Pancreas (tissue), 10 donors: ENCODE data around the gene NBPF14. TPM values are rescaled to one million over a fixed set of nuclear protein-coding genes. Genes with fewer than 3 reads are reported as not detected.
A peak's percentile ranks its signal among the peaks of the same experiment; 100 is the strongest.
"Not testable (repeated sequence)": the region's sequence is repeated elsewhere in the genome, so short reads cannot be mapped to it uniquely, and the experiment has no call there.

Source experiments
- ATAC-seq, 4 donors: fragments of 200-7000 bp; cut with Tn5 transposase; one replicate each; pipeline versions ENCODE4 v1.8.0 to v1.9.1; 2020; ENCODE audit warnings: mild to moderate bottlenecking in 4 of 4, moderate library complexity in 4 of 4
- DNase-seq, 6 donors: peaks; one replicate each; pipeline ENCODE4 v3.0.0-alpha.2; 2020
- FAIRE-seq: peaks from 2 replicates; lab custom pipeline; 2012; peaks lifted over from hg19 to GRCh38; lab: Jason Lieb, UNC
- H3K27ac ChIP-seq, 4 donors: fragments of 200-600 bp; sonication (generic); 1 replicate in 3 of 4; 2 replicates in 1 of 4; pipeline versions ENCODE4 v1.5.0 to v1.8.0; 2020
- H3K27me3 ChIP-seq, 4 donors: fragments of 200-600 bp; one replicate each; pipeline ENCODE4 v1.8.0; 2021
- H3K36me3 ChIP-seq, 3 donors: fragments of 200-600 bp; sonication (generic) in 1 of 3; one replicate each; pipeline versions ENCODE4 v1.5.0 to v1.8.0; 2020 to 2021
- H3K4me1 ChIP-seq, 3 donors: fragments of 200-600 bp; one replicate each; pipeline ENCODE4 v1.8.0; 2021
- H3K4me3 ChIP-seq, 4 donors: fragments of 200-600 bp; sonication (generic) in 2 of 4; one replicate each; pipeline versions ENCODE4 v1.5.0 to v1.8.0; 2020 to 2021
- H3K9me3 ChIP-seq, 4 donors: fragments of 200-600 bp; one replicate each; pipeline ENCODE4 v1.8.0; 2021
- WGBS, 2 donors: extraction: QIAGEN DNeasy Blood & Tissue Kit; methylation state at CpG; one replicate each; pipeline ENCODE4 v1.1.7; 2013; 5-methylcytosine and 5-hydroxymethylcytosine counted together
- intact Hi-C, 3 donors: fragments of 100-400 bp; cut with DNase I; formaldehyde crosslinking; loops; one replicate each; pipeline versions ENCODE4 v1.11.1 to v1.14.2; 2022
- polyA plus RNA-seq, 2 donors: library from polyadenylated mRNA; stranded (reverse); fragments of 200-250 nt; gene quantifications; one replicate each; pipeline ENCODE4 v1.2.3, GENCODE V29; 2013
- total RNA-seq, 6 donors: library from RNA; stranded (reverse); fragmentation: NEBNext Ultra II Directional in 4 of 6; extraction: Animal tissue kit (Norgen Biotek cat#: 25700) in 4 of 6; gene quantifications; one replicate each; pipeline versions ENCODE4 v1.2.1 to v1.2.4, GENCODE V29; 2021 to 2023
- donor health status: healthy with polysubstance abuse.
- donor health status: DM: no; HTN: no; CAD: no; lungs with moderate emphysema.
- donor health status: DM: no; HTN: no; CAD: no.
- donor health status: control.
- donor health status: control.
- donor health status: Bipolar disorder and iron deficiency.
- donor health status: DM: yes; HTN: yes; CAD: no.
- donor health status: DM: no; HTN: no; CAD: no.
- donor health status: DM: no; HTN: no; CAD: no.
- donor health status: DM: yes; HTN: yes; CAD: no.

Gene NBPF14
- total and polyA plus RNA-seq, 8 donors, result 5.4 to 24.0 (median 13.8) TPM

DNA sequence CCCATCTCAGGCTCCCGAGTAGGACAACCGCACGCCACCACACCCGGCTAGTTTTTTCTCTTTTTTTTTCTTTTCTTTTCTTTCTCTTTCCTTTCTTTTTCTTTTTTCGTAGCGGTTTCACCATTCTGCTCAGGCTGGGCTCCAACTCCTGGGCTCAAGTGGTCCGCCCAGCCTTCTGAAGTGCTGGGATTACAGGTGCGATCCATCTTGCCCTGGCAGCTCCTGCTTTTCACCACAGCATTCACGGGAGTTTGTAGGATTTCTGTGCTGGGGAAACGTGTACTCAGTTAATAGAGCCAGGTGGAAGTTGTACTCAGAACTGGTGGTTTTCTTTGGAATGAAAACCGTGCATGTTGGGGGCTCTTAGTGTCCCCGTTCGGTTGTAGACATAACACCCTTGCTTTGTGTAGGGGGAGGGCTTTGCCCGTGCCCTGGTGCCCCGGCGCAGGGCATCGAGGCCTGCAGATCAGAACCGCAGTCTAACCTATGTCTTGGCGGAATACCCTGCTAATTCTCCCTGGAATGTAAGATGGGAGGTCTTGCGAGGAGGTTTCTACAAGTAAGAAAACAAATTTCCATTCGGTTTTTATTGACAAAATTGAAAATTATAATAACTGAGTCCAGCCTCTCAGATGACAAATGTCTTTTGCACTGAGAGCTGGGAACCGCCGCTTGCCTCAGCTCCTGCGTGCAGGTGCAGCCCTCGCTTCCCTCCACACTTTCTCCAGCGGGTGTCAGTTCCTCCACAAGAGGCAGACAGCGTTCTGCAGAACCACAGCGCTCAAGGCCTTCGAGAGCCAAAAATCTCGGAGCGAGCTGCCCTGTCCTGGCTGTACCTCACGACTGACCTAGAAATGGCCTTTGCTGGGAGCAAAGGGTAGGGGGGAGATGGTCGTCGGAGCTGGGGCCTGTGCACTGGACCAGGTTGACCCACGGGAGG, 72.3 kb downstream of the NBPF14 start:
- peak; percentile 25 to 44 (median 32) for ATAC-seq
- WGBS, 2 donors, result 10 to 32% methylated on average over 11 to 18 of the region's 35 CpGs
- H3K4me1 ChIP-seq, DNase-seq, FAIRE-seq, H3K27me3 ChIP-seq, H3K36me3 ChIP-seq, H3K4me3 ChIP-seq, H3K9me3 ChIP-seq: not testable (repeated sequence)
- intact Hi-C loops, result loop anchor here in 1 of 3 donors (10.0 kb wide), 1 partner anchor 139 kb away; no protein-coding TSS in a partner anchor
- H3K27ac ChIP-seq, result peak overlapping the region in 2 of 4 donors; percentile 79 to 84

DNA sequence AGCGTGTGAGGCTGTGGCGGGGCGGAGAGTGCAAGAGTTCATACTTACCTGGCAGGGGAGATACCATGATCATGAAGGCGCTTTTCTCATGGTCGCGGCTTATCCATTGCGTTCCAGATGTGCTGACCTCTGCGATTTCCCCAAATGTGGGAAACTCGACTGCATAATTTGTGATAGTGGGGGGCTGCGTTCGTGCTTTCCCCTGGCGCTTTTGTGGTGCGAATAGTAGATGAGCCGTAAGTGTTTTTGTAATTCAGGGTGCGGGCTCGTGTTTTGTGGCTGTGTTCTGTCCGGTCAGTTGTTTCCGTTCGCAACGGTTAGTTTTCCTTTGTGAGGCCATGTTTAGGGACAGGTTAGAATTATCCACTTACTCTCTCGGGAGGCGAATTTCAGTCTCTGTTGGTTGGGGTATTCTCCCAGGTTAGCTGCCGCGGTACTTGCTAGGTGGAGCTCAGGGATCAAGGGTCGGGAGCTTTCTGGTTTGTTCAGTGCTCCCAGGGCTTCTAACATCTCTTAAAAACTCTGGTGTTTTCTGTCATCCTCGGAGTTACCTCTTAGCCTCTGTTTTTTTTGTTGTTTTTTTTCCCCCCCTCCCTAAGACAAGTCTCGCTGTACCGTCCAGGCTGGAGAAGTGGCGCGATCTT, 73.1 kb downstream of the NBPF14 start:
- H3K9me3 ChIP-seq, H3K27me3 ChIP-seq, H3K36me3 ChIP-seq, H3K4me1 ChIP-seq, FAIRE-seq: not testable (repeated sequence)
- ATAC-seq, result peak; percentile 87 to 92 (median 88)
- Histone ChIP-seq H3K4me3 (peak overlapping the region in 2 of 4 donors; percentile 25 to 33), H3K27ac (peak overlapping the region; percentile 22 to 84 (median 66))
- intact Hi-C loops, result loop anchor here in 1 of 3 donors (10.0 kb wide), 1 partner anchor 138 kb away; no protein-coding TSS in a partner anchor
- DNase-seq, result peak; percentile 79 to 92 (median 84)
- 0 to 1% methylated on average over 24 to 30 of the region's 30 CpGs for WGBS, 2 donors

DNA sequence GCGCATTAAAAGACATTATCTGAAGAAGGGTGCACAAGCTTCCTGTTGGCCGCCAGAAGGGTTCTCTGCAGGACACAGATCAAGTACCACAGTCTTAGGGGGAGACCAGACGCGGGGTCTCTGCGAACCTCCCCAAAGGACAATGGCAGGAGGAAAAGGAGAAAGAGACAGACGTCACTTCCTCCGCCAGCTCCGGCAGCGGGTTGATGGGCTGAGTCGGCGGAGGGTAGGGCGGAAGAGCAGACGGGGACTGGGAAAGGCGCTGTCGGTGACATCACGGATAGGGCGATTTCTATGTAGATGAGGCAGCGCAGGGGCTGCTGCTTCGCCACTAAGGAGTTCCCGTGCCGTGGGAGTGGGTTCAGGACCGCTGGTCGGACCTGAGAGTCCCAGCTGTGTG, 73.7 kb downstream of the NBPF14 start:
- H3K27ac ChIP-seq, result peak overlapping the region in 3 of 4 donors; percentile 42 to 71 (median 58)
- WGBS, 2 donors, result 0 to 1% methylated on average over 11 to 17 of the region's 23 CpGs

DNA sequence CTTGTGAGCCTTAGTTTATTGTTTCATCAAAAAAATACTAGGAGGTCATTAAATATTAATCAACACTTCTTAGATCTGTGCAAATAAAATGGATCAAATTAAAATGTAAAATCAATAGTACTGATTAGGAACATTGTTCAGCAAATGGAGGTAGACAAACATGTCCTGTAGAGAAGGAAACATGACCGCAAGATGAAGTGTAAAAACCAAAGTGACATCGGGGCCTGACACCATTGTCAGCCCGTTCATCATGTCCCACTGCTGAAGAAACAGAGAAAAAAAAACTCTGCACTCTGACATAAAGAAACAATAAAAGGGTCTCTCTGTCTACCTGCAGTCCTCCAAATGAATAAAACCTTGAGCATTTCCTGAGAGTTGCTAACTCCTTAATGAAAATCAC, 81.5 kb downstream of the NBPF14 start:
- H3K27ac ChIP-seq, H3K4me1 ChIP-seq, DNase-seq, H3K4me3 ChIP-seq, FAIRE-seq, H3K9me3 ChIP-seq, H3K36me3 ChIP-seq, intact Hi-C loops, ATAC-seq, H3K27me3 ChIP-seq: not testable (repeated sequence)
- WGBS, 2 donors, result no CpG with 5 or more reads among the region's 3 CpGs

More for the DNA sequence above, 73.7 kb downstream of the NBPF14 start:
- FAIRE-seq, H3K27me3 ChIP-seq, H3K9me3 ChIP-seq, H3K4me1 ChIP-seq, H3K36me3 ChIP-seq: not testable (repeated sequence)
- ATAC-seq (peak; percentile 79 to 84 (median 82)), DNase-seq (peak; percentile 83 to 94 (median 88))
- H3K4me3 ChIP-seq, result peak overlapping the region in 2 of 4 donors; percentile 24 to 27
- intact Hi-C loops, result loop anchor here in 1 of 3 donors (10.0 kb wide), 1 partner anchor 137 kb away; no protein-coding TSS in a partner anchor

DNA sequence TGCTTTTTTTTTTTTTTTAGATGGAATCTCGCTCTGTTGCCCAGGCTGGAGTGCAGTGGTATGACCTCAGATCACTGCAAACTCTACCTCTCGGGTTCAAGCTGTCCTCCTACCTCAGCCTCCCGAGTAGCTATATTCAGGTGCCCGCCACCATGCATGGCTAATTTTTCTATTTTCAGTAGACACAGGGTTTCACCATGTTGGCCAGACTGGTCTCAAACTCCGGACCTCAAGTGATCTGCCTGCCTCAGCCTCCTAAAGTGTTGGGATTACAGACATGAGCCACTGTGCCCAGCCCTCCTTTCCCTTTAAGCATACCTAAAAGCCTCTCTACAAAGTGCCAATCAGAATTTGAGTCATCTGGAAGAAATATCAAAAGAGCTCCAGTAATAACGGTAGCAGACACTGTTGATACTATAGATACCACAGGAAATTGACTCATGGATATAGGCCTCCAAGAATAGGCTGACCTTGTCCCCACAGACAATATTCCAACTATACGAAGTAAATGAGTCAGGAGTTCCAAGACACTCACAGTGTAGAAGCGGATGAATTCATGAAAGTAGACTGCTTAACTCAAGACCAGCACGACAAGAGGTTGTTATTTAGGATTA, 83.1 kb downstream of the NBPF14 start:
- H3K27me3 ChIP-seq, H3K27ac ChIP-seq, ATAC-seq, H3K9me3 ChIP-seq, intact Hi-C loops, DNase-seq, H3K4me3 ChIP-seq, H3K4me1 ChIP-seq, FAIRE-seq, H3K36me3 ChIP-seq: not testable (repeated sequence)
- 80 to 81% methylated on average over 9 of the region's 9 CpGs for WGBS, 2 donors

DNA sequence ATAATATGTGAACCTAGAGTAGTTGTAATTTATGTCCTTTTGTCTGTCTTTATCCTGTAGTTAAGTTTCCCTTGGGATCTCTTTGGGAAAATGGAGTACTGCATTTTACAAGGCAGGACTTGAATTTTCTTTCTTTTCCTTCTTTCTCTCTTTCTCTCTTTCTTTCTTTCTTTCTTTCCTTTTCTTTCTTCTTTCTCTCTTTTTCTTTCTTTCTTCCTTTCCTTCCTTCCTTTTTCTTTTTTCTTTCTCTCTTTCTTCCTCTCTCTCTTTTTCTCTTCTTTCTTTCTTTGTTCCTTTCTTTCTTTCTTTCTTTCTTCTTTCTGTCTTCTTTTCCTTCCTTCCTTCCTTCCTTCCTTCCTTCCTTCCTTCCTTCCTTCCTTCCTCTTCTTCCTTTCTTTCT, 101.9 kb downstream of the NBPF14 start:
- H3K36me3 ChIP-seq, H3K9me3 ChIP-seq, DNase-seq, intact Hi-C loops, H3K4me1 ChIP-seq, H3K27ac ChIP-seq, FAIRE-seq, H3K27me3 ChIP-seq, H3K4me3 ChIP-seq, ATAC-seq: not testable (repeated sequence)

DNA sequence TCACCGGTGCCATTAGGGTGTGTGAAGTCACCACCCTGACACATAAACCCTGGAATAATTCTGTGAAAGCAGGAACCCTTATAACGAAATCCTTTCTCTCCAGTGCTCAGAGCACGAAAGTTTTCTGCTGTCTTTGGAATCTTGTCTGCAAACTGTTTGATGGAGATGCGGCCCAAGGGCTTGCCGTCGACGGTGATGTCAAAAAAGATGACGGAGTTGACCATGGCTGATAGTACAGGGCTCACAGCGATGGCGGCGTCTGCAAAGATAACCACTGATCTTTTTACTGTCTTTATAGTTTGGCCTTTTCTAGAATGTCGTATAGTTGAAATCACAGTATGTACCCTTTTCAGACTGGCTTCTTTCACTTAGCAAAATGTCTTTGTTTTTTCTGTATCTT, 112.8 kb downstream of the NBPF14 start, which contains the start of gene PPIAL4G:
Gene PPIAL4G (minus strand): TSS at position 274 of the 400 bp plus-strand sequence. CDS start 50 bp downstream, at position 224.
- H3K4me3 ChIP-seq, H3K27me3 ChIP-seq, H3K27ac ChIP-seq, ATAC-seq, H3K36me3 ChIP-seq, H3K9me3 ChIP-seq, intact Hi-C loops, H3K4me1 ChIP-seq, FAIRE-seq, DNase-seq: not testable (repeated sequence)
- 88 to 94% methylated on average over 12 of the region's 12 CpGs for WGBS, 2 donors

Other genes with a start within 250 kb of the NBPF14 start
- gene PPIAL4G, start 112.7 kb downstream of the NBPF14 start, total RNA-seq, result under 1 TPM in 1 of 6 donors, not detected in 5; 0.09 TPM
- under 1 TPM in 1 of 2 donors, not detected in 1; 0.05 TPM for gene PPIAL4G, start 112.7 kb downstream of the NBPF14 start, polyA plus RNA-seq
- gene NUDT4B, start 152.8 kb upstream of the NBPF14 start, total RNA-seq, result 1 to 10 TPM in 1 of 6 donors, under 1 TPM in 3, not detected in 2; 0.32 to 1.8 (median 0.57) TPM
- gene NUDT4B, start 152.8 kb upstream of the NBPF14 start, polyA plus RNA-seq, result under 1 TPM; 0.27 to 0.31 TPM
- 10 to 100 TPM; 18.8 to 58.6 (median 28.1) TPM for gene PDE4DIP, start 248.4 kb upstream of the NBPF14 start, total RNA-seq
- gene PDE4DIP, start 248.4 kb upstream of the NBPF14 start, polyA plus RNA-seq, result 10 to 100 TPM; 12.2 to 55.9 TPM